Gastrocnemius medialis (tissue), 4 donors: ENCODE results near the gene ATP5MK. TPM values are rescaled to one million over a fixed set of nuclear protein-coding genes. Genes with fewer than 3 reads are reported as not detected.
"Not testable (repeated sequence)": the region's sequence is repeated elsewhere in the genome, so short reads cannot be mapped to it uniquely, and the experiment has no call there.

Experiments used
- ATAC-seq, 2 donors: fragments of 150-250 bp; one replicate each; pipeline ENCODE4 v1.9.1; 2016
- DNase-seq, 2 donors: peaks; one replicate each; pipeline ENCODE4 v3.0.0-alpha.2; 2019
- H3K27ac ChIP-seq, 4 donors: fragments of 200-600 bp; sonication (generic); 1 replicate in 1 of 4; 2 replicates in 3 of 4; pipeline ENCODE4 v1.5.1; 2016 to 2018; ENCODE audit warnings: mild to moderate bottlenecking in 2 of 4, moderate library complexity in 1 of 4
- H3K27me3 ChIP-seq, 3 donors: fragments of 200-600 bp; sonication (generic) in 2 of 3; 1 replicate in 1 of 3; 2 replicates in 2 of 3; pipeline versions ENCODE4 v1.5.1 to v1.6.0; 2016 to 2019; ENCODE audit warnings: mild to moderate bottlenecking in 1 of 3, moderate library complexity in 1 of 3
- H3K36me3 ChIP-seq, 2 donors: fragments of 200-600 bp; sonication (generic) in 1 of 2; one replicate each; pipeline ENCODE4 v1.5.1; 2017 to 2018
- H3K4me1 ChIP-seq, 2 donors: fragments of 200-600 bp; sonication (generic) in 1 of 2; one replicate each; pipeline ENCODE4 v1.5.1; 2016 to 2017; ENCODE audit warnings: mild to moderate bottlenecking in 2 of 2
- H3K4me3 ChIP-seq, 4 donors: fragments of 200-600 bp; sonication (generic) in 3 of 4; 1 replicate in 1 of 4; 2 replicates in 3 of 4; pipeline ENCODE4 v1.5.1; 2016 to 2019; ENCODE audit warnings: mild to moderate bottlenecking in 2 of 4
- H3K9me3 ChIP-seq, 3 donors: fragments of 200-600 bp; sonication (generic) in 2 of 3; 1 replicate in 1 of 3; 2 replicates in 2 of 3; pipeline ENCODE4 v1.5.1; 2016 to 2019
- CTCF ChIP-seq, 5 experiments: fragments of 450-650 bp in 3 of 5; fragments of 200-600 bp in 2 of 5; sonication (generic) in 2 of 5; IDR thresholded peaks in 4 of 5; conservative IDR thresholded peaks in 1 of 5; 1 replicate in 4 of 5; 2 replicates in 1 of 5; pipeline ENCODE4 v1.5.1; 2016 to 2019; ENCODE audit warnings: antibody characterized with exemption in 5 of 5, mild to moderate bottlenecking in 3 of 5, moderate library complexity in 3 of 5
- POLR2A ChIP-seq, 2 donors: fragments of 450-650 bp; IDR thresholded peaks; one replicate each; pipeline ENCODE4 v1.6.1; 2017; ENCODE audit warnings: antibody characterized with exemption in 2 of 2, mild to moderate bottlenecking in 2 of 2, moderate library complexity in 2 of 2
- in situ Hi-C, 4 donors: fragments of 200-750 bp; cut with MboI; loops; one replicate each; pipeline versions ENCODE4 v1.15.0 to v1.8.0; 2017; ENCODE audit warnings: low sequenced_read_pairs in 4 of 4
- intact Hi-C: fragments of 100-400 bp; cut with DNase I; formaldehyde crosslinking; loops from one replicate; pipeline ENCODE4 v1.15.1; 2023; ENCODE audit warnings: low total_unique reads
- total RNA-seq, 4 donors: library from RNA; depleted of rRNA; stranded (reverse); fragments of >200 nt; gene quantifications; one replicate each; pipeline versions ENCODE4 v1.1.0 to v1.2.3, GENCODE V29; 2016

ATP5MK gene
- total RNA-seq, 4 donors from 2014 or later, result 436 to 724 (median 552) TPM

GRCh38 chr10:103417148-103417469, 20.8 kb upstream of the ATP5MK start:
- not testable (repeated sequence) for ATAC-seq, H3K4me3 ChIP-seq, H3K27ac ChIP-seq, DNase-seq, H3K27me3 ChIP-seq, H3K9me3 ChIP-seq, H3K4me1 ChIP-seq
- peak in 1 of 5 experiments; percentile 2 for TF ChIP-seq CTCF (IDR thresholded peaks at IDR 0.05 in 4 of 5, conservative IDR thresholded peaks at IDR 0.05 in 1 of 5)
- in situ Hi-C loops, result loop anchor here in 3 of 4 donors (5.0 to 25.0 kb wide), 5 partner anchors 65 to 270 kb away; no protein-coding TSS in a partner anchor
- peaks cover 6 to 96% of the 10 kb centered on the region in 2 donors for H3K36me3 ChIP-seq
- intact Hi-C loops, result loop anchor here (1.0 to 2.0 kb wide), 2 partner anchors 65 to 176 kb away; no protein-coding TSS in a partner anchor

GRCh38 chr10:103416436-103417147, 20.3 kb upstream of the ATP5MK start:
- no peak overlapping the region for H3K27ac ChIP-seq
- in situ Hi-C loops, result loop anchor here in 3 of 4 donors (5.0 to 25.0 kb wide), 5 partner anchors 66 to 271 kb away; no protein-coding TSS in a partner anchor
- TF ChIP-seq POLR2A (IDR thresholded peaks at IDR 0.05) (no peak), CTCF (IDR thresholded peaks at IDR 0.05 in 4 of 5, conservative IDR thresholded peaks at IDR 0.05 in 1 of 5) (peak; percentile 23 to 71 (median 58))
- intact Hi-C loops, result loop anchor here (1.0 to 2.0 kb wide), 2 partner anchors 66 to 176 kb away; no protein-coding TSS in a partner anchor
- peak in 1 of 2 donors; percentile 51 for DNase-seq
- ATAC-seq, result peak; percentile 33 to 60
- no peak overlapping the region for H3K4me3 ChIP-seq
- no peaks in the 10 kb centered on the region for H3K4me1 ChIP-seq
- H3K9me3 ChIP-seq, result no peaks in the 10 kb centered on the region
- no peaks in the 10 kb centered on the region for H3K27me3 ChIP-seq
- H3K36me3 ChIP-seq, result peaks cover 6 to 99% of the 10 kb centered on the region in 2 donors

- H3K36me3 ChIP-seq, result peaks cover 5 to 100% of the 10 kb centered on the region in 2 donors
- H3K27ac ChIP-seq, result no peak overlapping the region
- no peaks in the 10 kb centered on the region for H3K9me3 ChIP-seq
- no peak overlapping the region for H3K4me3 ChIP-seq
- H3K27me3 ChIP-seq, result no peaks in the 10 kb centered on the region
- TF ChIP-seq POLR2A (IDR thresholded peaks at IDR 0.05) (no peak), CTCF (IDR thresholded peaks at IDR 0.05 in 4 of 5, conservative IDR thresholded peaks at IDR 0.05 in 1 of 5) (no peak)
- ATAC-seq (no peak), DNase-seq (no peak)
- intact Hi-C loops (no loop called here), in situ Hi-C loops (loop anchor here in 3 of 4 donors (5.0 to 25.0 kb wide), 5 partner anchors 67 to 272 kb away; no protein-coding TSS in a partner anchor)
- no peaks in the 10 kb centered on the region for H3K4me1 ChIP-seq
These were observed 19.3 kb upstream of the ATP5MK start for GRCh38 chr10:103415581-103415980.

- intact Hi-C loops, result no loop called here
- H3K9me3 ChIP-seq, result no peaks in the 10 kb centered on the region
- in situ Hi-C loops, result loop anchor here in 3 of 4 donors (10.0 to 25.0 kb wide), 3 partner anchors 71 to 274 kb away; no protein-coding TSS in a partner anchor
- H3K36me3 ChIP-seq, result peaks cover 4 to 95% of the 10 kb centered on the region in 2 donors
- DNase-seq, result no peak
- H3K27ac ChIP-seq, result no peak overlapping the region
- no peak for TF ChIP-seq POLR2A (IDR thresholded peaks at IDR 0.05)
- TF ChIP-seq CTCF (IDR thresholded peaks at IDR 0.05 in 4 of 5, conservative IDR thresholded peaks at IDR 0.05 in 1 of 5), result no peak
- ATAC-seq, result no peak
- H3K4me3 ChIP-seq, result no peak overlapping the region
- no peaks in the 10 kb centered on the region for H3K4me1 ChIP-seq
- H3K27me3 ChIP-seq, result no peaks in the 10 kb centered on the region
These were observed 17.3 kb upstream of the ATP5MK start for GRCh38 chr10:103413564-103413963.
